ENCODE measurements around the gene GNA14. TPM values are rescaled to one million over a fixed set of nuclear protein-coding genes. Genes with fewer than 3 reads are reported as not detected.

GNA14 gene
- total RNA-seq, 3 donors from 2014 or later, result 1.8 to 2.9 (median 2.0) TPM

DNA sequence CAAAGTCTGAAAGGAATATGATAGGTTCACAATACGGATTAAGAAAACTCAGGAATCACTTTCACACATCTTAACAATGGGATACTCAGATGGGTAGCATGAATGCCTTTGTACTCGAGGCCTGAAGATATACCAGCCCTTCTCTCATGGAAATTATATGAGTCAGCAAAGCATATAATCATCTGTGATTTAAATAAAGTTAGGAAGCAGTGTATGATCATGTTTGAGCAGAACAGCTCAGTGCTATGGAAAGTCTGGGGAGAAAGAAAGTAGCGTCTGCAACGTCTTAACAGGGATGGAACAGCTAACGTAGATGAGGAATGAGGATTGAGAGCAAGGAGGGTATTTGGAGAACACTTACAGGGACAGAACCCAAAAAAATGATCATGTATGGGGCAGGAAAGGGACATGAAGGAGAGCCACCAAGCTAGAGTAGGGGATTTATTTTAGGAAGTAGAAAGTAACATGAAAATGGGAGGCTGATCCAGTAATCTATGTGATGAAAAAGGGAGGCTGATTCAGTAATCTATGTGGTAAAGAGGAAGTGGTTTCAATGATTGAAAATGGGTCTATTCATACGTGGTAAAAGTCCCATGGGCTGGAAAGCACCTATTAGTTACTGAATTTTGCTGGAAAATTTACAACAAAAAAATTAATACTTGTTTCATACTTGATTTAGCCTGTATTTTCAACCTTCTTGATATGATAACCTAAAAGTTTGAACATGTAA lies 85.9 kb downstream of the GNA14 start:
- TF ChIP-seq POLR2A (IDR thresholded peaks at IDR 0.05) (no peak), POLR2AphosphoS5 (IDR thresholded peaks at IDR 0.05) (no peak)
- TF ChIP-seq, protein P1, sequence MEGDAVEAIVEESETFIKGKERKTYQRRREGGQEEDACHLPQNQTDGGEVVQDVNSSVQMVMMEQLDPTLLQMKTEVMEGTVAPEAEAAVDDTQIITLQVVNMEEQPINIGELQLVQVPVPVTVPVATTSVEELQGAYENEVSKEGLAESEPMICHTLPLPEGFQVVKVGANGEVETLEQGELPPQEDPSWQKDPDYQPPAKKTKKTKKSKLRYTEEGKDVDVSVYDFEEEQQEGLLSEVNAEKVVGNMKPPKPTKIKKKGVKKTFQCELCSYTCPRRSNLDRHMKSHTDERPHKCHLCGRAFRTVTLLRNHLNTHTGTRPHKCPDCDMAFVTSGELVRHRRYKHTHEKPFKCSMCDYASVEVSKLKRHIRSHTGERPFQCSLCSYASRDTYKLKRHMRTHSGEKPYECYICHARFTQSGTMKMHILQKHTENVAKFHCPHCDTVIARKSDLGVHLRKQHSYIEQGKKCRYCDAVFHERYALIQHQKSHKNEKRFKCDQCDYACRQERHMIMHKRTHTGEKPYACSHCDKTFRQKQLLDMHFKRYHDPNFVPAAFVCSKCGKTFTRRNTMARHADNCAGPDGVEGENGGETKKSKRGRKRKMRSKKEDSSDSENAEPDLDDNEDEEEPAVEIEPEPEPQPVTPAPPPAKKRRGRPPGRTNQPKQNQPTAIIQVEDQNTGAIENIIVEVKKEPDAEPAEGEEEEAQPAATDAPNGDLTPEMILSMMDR (IDR thresholded peaks at IDR 0.05), result no peak
- no peaks in the 10 kb centered on the region for H3K9me3 ChIP-seq
- H3K4me1 ChIP-seq, result no peaks in the 10 kb centered on the region
- H3K4me3 ChIP-seq, result no peak overlapping the region
- no peak overlapping the region for H3K27ac ChIP-seq
- H3K36me3 ChIP-seq, result no peaks in the 10 kb centered on the region
- no peak for DNase-seq (ENCODE audit: low spot score in 2 of 2)
- intact Hi-C loops (cut with DNase I; ENCODE audit: low total_unique reads), result loop anchor here (10.0 kb wide), 1 partner anchor 1123 kb away; no protein-coding TSS in a partner anchor
- no peaks in the 10 kb centered on the region for H3K27me3 ChIP-seq

DNA sequence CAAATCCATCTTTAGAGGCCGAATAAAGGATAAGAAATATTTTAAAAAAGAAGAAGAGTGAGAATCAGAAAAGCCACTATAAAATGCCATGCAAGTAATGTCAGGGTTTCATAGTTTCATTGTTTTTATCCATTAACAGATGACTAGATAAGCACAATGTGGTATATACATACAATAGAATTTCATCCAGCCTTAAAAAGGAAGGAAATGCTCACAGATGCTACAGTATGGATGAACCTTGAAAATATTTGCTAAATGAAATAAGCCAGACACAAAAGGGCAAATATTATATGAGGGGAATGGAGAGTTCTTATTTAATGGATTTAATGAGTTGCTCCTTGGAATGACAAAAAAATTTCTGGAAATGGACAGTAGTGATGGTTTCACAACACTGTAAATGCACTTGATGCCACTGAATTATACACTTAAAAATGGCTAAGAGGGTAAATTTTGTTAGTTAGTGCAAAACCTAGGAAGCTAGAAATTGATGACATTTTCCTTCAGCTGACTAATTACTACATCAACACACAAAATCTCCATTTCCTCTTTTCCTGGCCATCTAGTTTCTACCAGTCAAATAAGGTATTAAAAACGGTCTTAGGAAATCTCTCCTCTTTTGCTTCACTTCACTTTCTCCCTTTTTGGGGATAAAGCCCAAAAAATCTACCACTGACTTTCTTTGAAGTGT lies 86.6 kb downstream of the GNA14 start:
- Histone ChIP-seq H3K36me3 (no peaks in the 10 kb centered on the region), H3K4me1 (no peaks in the 10 kb centered on the region), H3K27me3 (no peaks in the 10 kb centered on the region), H3K9me3 (no peaks in the 10 kb centered on the region), H3K27ac (no peak overlapping the region), H3K4me3 (no peak overlapping the region)
- intact Hi-C loops (cut with DNase I; ENCODE audit: low total_unique reads), result loop anchor here (10.0 kb wide), 1 partner anchor 1123 kb away; no protein-coding TSS in a partner anchor
- no peak for TF ChIP-seq POLR2A (IDR thresholded peaks at IDR 0.05)
- TF ChIP-seq, protein P1 (IDR thresholded peaks at IDR 0.05), result no peak
- TF ChIP-seq POLR2AphosphoS5 (IDR thresholded peaks at IDR 0.05), result no peak
- DNase-seq (ENCODE audit: low spot score in 2 of 2), result no peak

DNA sequence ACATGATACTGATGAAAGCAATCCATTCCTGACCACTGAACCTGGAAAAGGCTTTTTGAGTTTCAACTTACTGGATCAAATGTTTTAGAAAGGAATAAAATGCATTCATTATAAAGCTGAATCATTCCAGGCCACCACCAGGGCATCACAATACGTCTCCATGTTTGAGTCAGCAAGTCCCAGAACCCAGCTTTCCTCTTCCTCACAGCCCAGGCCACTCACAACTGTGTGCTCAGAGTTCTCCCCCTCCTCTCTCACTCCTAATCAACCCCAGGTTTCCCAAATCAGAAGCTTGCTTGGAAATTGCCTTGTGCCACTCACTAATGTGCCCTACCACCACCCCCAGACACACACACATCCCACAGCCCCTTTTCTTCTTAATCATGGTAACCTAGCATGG lies 91.7 kb downstream of the GNA14 start:
- H3K36me3 ChIP-seq, result no peaks in the 10 kb centered on the region
- no peaks in the 10 kb centered on the region for H3K9me3 ChIP-seq
- intact Hi-C loops (cut with DNase I; ENCODE audit: low total_unique reads), result no loop called here
- H3K27ac ChIP-seq, result peak overlapping the region in 1 of 2 donors; percentile 25
- no peaks in the 10 kb centered on the region for H3K4me1 ChIP-seq
- no peak for TF ChIP-seq POLR2AphosphoS5 (IDR thresholded peaks at IDR 0.05)
- TF ChIP-seq, protein P1 (IDR thresholded peaks at IDR 0.05), result no peak
- no peak for TF ChIP-seq POLR2A (IDR thresholded peaks at IDR 0.05)
- DNase-seq (ENCODE audit: low spot score in 2 of 2), result no peak
- no peak overlapping the region for H3K4me3 ChIP-seq
- H3K27me3 ChIP-seq, result no peaks in the 10 kb centered on the region

DNA sequence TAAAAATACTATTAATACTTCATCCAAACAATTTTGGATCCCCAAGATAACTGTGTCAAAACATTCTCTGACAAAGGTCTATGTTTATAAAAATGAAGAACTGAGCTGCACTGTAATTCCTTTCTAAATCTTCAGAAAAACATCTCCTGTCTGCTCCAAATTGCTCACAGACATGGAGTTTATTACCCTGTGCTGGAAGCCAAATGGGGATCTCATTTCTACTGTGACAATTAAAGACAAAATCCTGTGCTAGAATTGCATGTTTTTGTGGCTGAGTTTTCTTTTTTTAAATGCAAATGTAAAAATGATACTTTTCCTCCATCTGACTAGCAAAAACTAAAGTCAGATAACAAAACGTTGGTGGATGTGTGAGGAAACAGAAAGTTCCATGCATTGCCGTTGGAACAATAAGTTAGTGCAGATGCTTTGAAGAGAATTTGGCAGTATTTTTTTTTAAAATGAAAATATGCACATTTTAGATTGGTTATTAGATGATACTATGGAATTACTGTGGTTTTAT lies 93.5 kb downstream of the GNA14 start:
- no peak overlapping the region for H3K27ac ChIP-seq
- no peaks in the 10 kb centered on the region for H3K4me1 ChIP-seq
- no peak for DNase-seq (ENCODE audit: low spot score in 2 of 2)
- H3K27me3 ChIP-seq, result no peaks in the 10 kb centered on the region
- H3K9me3 ChIP-seq, result no peaks in the 10 kb centered on the region
- intact Hi-C loops (cut with DNase I; ENCODE audit: low total_unique reads), result no loop called here
- H3K4me3 ChIP-seq, result no peak overlapping the region
- TF ChIP-seq, protein P1 (IDR thresholded peaks at IDR 0.05), result no peak
- no peak for TF ChIP-seq POLR2A (IDR thresholded peaks at IDR 0.05)
- TF ChIP-seq POLR2AphosphoS5 (IDR thresholded peaks at IDR 0.05), result no peak
- no peaks in the 10 kb centered on the region for H3K36me3 ChIP-seq

Data from breast epithelium (tissue), 4 donors.